ENCODE results near the gene LDB2. TPM values are rescaled to one million over a fixed set of nuclear protein-coding genes. Genes with fewer than 3 reads are reported as not detected.

LDB2 gene
- total RNA-seq (ENCODE audit: unreplicated experiment), result 3.1 TPM
- long read RNA-seq, result 0 reads

DNA sequence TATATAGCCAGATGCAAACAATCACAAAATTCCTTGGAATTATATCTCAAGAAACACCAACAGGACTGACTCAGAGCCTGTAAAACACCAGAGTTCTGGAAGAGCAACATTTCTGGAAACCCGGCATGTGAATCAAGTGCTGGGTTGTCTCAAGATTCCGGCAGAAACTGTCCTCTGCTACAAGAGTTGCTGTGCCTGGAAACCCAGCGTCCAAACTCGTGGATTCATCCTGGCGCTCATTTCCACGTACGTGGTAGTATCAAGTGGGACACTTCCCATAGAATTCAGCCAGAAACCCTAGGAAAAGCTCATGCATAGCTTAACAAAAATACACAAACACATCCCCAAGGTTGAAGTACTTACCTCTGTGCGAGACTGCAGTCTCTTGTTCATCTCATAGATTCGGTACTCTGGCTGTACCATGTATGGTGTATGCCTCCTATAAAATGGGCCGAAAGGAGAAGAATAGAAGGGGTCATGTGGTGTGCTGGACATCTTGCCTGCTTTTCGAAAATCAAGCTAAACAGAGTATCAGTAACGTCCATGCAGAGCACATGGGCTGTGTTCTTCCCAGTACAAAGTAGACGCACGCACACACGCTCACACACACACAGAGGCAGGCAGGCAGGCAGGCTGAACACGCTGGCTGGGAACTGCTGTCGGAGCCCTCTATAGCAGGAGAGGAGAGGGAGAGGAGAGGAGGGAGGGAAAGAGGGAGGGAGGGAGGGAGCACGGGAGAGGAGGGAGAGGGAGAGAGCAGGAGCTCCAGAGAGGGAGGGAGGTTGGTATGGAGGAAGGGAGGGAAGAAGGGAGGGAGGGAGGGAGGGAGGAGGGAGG is at the start of gene LDB2:
Gene LDB2, minus strand, starts transcription at position 655 of the 837 bp plus-strand sequence.
- Mint-ChIP-seq H3K4me3 (ENCODE audit: unreplicated experiment) (peak within 1 kb of the TSS; percentile 91), H3K27me3 (ENCODE audit: unreplicated experiment) (peaks cover 4% of the 10 kb centered on the region), H3K9me3 (ENCODE audit: unreplicated experiment) (peaks cover 2% of the 10 kb centered on the region), H3K4me1 (ENCODE audit: low read depth, unreplicated experiment) (peaks cover 26% of the 10 kb centered on the region), H3K27ac (ENCODE audit: unreplicated experiment) (peak within 1 kb of the TSS; percentile 69), H3K36me3 (ENCODE audit: unreplicated experiment) (no peaks in the 10 kb centered on the region)
- DNase-seq, result peak; percentile 69
- TF ChIP-seq, protein P1, sequence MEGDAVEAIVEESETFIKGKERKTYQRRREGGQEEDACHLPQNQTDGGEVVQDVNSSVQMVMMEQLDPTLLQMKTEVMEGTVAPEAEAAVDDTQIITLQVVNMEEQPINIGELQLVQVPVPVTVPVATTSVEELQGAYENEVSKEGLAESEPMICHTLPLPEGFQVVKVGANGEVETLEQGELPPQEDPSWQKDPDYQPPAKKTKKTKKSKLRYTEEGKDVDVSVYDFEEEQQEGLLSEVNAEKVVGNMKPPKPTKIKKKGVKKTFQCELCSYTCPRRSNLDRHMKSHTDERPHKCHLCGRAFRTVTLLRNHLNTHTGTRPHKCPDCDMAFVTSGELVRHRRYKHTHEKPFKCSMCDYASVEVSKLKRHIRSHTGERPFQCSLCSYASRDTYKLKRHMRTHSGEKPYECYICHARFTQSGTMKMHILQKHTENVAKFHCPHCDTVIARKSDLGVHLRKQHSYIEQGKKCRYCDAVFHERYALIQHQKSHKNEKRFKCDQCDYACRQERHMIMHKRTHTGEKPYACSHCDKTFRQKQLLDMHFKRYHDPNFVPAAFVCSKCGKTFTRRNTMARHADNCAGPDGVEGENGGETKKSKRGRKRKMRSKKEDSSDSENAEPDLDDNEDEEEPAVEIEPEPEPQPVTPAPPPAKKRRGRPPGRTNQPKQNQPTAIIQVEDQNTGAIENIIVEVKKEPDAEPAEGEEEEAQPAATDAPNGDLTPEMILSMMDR (IDR thresholded peaks at IDR 0.05; ENCODE audit: partially characterized antibody, unreplicated experiment), result no peak

DNA sequence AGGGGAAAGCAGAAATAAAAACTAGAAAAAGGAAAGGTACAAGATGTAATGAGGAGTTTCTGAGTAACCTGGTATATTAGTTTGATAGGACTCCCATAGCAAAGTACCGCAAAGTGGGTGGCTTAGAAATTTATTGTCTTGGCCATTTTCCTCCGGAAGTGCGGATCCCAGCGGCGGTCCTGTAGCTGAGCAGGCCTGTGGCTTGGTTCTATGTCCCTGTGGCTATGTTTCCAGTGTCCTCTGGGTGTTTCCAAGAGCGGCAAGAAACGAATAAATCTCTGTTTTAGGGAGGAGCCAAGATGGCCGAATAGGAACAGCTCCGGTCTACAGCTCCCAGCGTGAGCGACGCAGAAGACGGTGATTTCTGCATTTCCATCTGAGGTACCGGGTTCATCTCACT is 44.0 kb upstream of the LDB2 start:
- TF ChIP-seq, protein P1 (IDR thresholded peaks at IDR 0.05; ENCODE audit: partially characterized antibody, unreplicated experiment), result no peak
- no peak for DNase-seq
- H3K27me3 Mint-ChIP-seq (ENCODE audit: unreplicated experiment), result peaks cover 2% of the 10 kb centered on the region
- no peaks in the 10 kb centered on the region for H3K9me3 Mint-ChIP-seq (ENCODE audit: unreplicated experiment)
- H3K27ac Mint-ChIP-seq (ENCODE audit: unreplicated experiment), result no peak overlapping the region
- no peaks in the 10 kb centered on the region for H3K4me1 Mint-ChIP-seq (ENCODE audit: low read depth, unreplicated experiment)
- no peak overlapping the region for H3K4me3 Mint-ChIP-seq (ENCODE audit: unreplicated experiment)
- H3K36me3 Mint-ChIP-seq (ENCODE audit: unreplicated experiment), result no peaks in the 10 kb centered on the region

DNA sequence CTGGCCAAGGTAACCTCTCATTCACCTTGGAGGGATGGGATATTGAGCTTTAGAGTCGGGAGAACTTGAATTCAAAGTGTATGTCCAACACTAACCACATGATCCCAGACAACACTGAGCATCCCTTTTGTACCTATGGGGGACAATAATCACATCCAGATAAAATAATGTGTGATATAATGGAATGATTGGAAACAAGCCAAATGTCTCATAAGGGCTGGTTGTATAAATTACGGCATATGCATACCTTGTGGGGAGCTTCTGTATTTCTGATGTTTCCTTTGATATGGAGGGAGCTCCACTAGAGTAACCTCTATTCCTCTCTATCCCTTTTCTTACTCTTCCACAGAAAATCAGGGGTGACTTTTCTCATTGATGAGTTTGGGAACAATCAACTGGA is 40.7 kb upstream of the LDB2 start:
- peaks cover 2% of the 10 kb centered on the region for H3K27me3 Mint-ChIP-seq (ENCODE audit: unreplicated experiment)
- H3K4me1 Mint-ChIP-seq (ENCODE audit: low read depth, unreplicated experiment), result no peaks in the 10 kb centered on the region
- TF ChIP-seq, protein P1 (IDR thresholded peaks at IDR 0.05; ENCODE audit: partially characterized antibody, unreplicated experiment), result no peak
- no peak overlapping the region for H3K27ac Mint-ChIP-seq (ENCODE audit: unreplicated experiment)
- no peak overlapping the region for H3K4me3 Mint-ChIP-seq (ENCODE audit: unreplicated experiment)
- no peak for DNase-seq
- no peaks in the 10 kb centered on the region for H3K9me3 Mint-ChIP-seq (ENCODE audit: unreplicated experiment)
- no peaks in the 10 kb centered on the region for H3K36me3 Mint-ChIP-seq (ENCODE audit: unreplicated experiment)

DNA sequence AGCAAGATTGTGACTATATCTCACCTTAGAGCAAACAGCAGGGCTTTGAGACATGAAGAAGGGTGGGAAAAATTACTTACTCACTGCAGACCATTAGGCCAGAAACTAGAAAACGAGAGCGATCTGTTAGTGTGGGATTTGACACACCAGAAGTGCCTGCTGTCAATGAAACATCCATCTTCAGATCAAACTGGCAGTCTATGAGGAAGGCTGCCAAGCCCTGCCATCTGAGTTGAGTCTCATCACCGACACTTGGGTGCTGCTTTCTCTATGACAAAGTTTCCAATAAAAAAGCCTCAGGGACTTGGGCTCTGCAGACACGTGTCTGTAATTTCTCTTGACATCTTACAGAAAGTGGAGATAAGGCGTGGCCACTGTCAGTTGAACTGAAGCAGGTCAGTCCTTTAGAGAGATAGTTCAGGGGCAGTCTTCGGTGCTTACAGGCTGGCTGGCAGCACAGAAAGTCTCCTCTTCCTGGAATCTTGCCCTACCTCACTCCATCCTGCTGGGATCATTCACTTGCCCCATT is 40.1 kb upstream of the LDB2 start:
- Mint-ChIP-seq H3K27me3 (ENCODE audit: unreplicated experiment) (peaks cover 2% of the 10 kb centered on the region), H3K9me3 (ENCODE audit: unreplicated experiment) (no peaks in the 10 kb centered on the region), H3K4me1 (ENCODE audit: low read depth, unreplicated experiment) (no peaks in the 10 kb centered on the region), H3K36me3 (ENCODE audit: unreplicated experiment) (no peaks in the 10 kb centered on the region), H3K4me3 (ENCODE audit: unreplicated experiment) (no peak overlapping the region), H3K27ac (ENCODE audit: unreplicated experiment) (no peak overlapping the region)
- DNase-seq, result no peak
- TF ChIP-seq, protein P1 (IDR thresholded peaks at IDR 0.05; ENCODE audit: partially characterized antibody, unreplicated experiment), result no peak

Measured in glutamatergic neuron (in vitro differentiated cells).